Body of pancreas (tissue), 4 donors: Measurements from ENCODE around the gene RIPOR2. TPM values are rescaled to one million over a fixed set of nuclear protein-coding genes. Genes with fewer than 3 reads are reported as not detected.

ENCODE experiments used
- ATAC-seq: fragments of 150-250 bp; one replicate; pipeline ENCODE4 v1.9.1; 2016
- DNase-seq, 4 donors: peaks; one replicate each; pipeline ENCODE4 v3.0.0-alpha.2; 2019
- H3K27ac ChIP-seq, 4 donors: fragments of 200-600 bp; sonication (generic); 1 replicate in 3 of 4; 2 replicates in 1 of 4; pipeline versions ENCODE4 v1.5.1 to v1.6.1; 2016 to 2019; ENCODE audit warnings: mild to moderate bottlenecking in 1 of 4, mixed read lengths in 1 of 4, moderate library complexity in 1 of 4
- H3K27me3 ChIP-seq, 2 donors: fragments of 200-600 bp; sonication (generic); one replicate each; pipeline ENCODE4 v1.6.0; 2016; ENCODE audit warnings: mild to moderate bottlenecking in 1 of 2
- H3K36me3 ChIP-seq, 2 donors: fragments of 200-600 bp; sonication (generic); replicated peaks in 1 of 2; 2 replicates each; pipeline ENCODE4 v1.5.1; 2016; ENCODE audit warnings: low read depth in 2 of 2; ENCODE audit not compliant: insufficient read depth in 1 of 2
- H3K4me1 ChIP-seq: fragments of 200-600 bp; sonication (generic); one replicate; pipeline ENCODE4 v1.6.0; 2016
- H3K4me3 ChIP-seq, 2 donors: fragments of 200-600 bp; sonication (generic); 1 replicate in 1 of 2; 2 replicates in 1 of 2; pipeline ENCODE4 v1.5.1; 2016 to 2019
- H3K9me3 ChIP-seq, 3 donors: fragments of 200-600 bp; sonication (generic); 1 replicate in 2 of 3; 2 replicates in 1 of 3; pipeline ENCODE4 v1.5.1; 2016
- CTCF ChIP-seq, 7 experiments: fragments of 450-650 bp in 4 of 7; fragments of 200-600 bp in 3 of 7; sonication (generic) in 3 of 7; IDR thresholded peaks; one replicate each; pipeline ENCODE4 v1.5.1; 2016 to 2019; ENCODE audit warnings: antibody characterized with exemption in 7 of 7
- POLR2A ChIP-seq, 3 donors: fragments of 450-650 bp; IDR thresholded peaks; one replicate each; pipeline ENCODE4 v1.6.1; 2016; ENCODE audit warnings: antibody characterized with exemption in 3 of 3, mild to moderate bottlenecking in 2 of 3
- WGBS, 2 donors: methylation state at CpG; one replicate each; pipeline ENCODE4 v1.1.5; 2017; 5-methylcytosine and 5-hydroxymethylcytosine counted together
- intact Hi-C: fragments of 100-400 bp; cut with DNase I; formaldehyde crosslinking; loops from one replicate; pipeline ENCODE4 v1.15.1; 2023
- total RNA-seq, 2 donors: library from RNA; depleted of rRNA; stranded (reverse); fragments of >200 nt; gene quantifications; one replicate each; pipeline ENCODE4 v1.1.0, GENCODE V29; 2016

RIPOR2 gene
- total RNA-seq, 2 donors from 2014 or later, result 1.3 to 1.6 TPM

- DNase-seq (no peak), ATAC-seq (no peak)
- Histone ChIP-seq H3K27ac (no peak overlapping the region), H3K4me1 (no peaks in the 10 kb centered on the region), H3K4me3 (no peak overlapping the region), H3K27me3 (no peaks in the 10 kb centered on the region), H3K9me3 (no peaks in the 10 kb centered on the region), H3K36me3 (no peaks in the 10 kb centered on the region)
- TF ChIP-seq POLR2A (IDR thresholded peaks at IDR 0.05), result no peak
- TF ChIP-seq CTCF (IDR thresholded peaks at IDR 0.05), result no peak
- intact Hi-C loops, result no loop called here
- WGBS, 2 donors, result 93 to 94% methylated on average over 4 of the region's 4 CpGs
Measured at GRCh38 chr6:24947636-24948035, 11.9 kb upstream of the RIPOR2 start.

GRCh38 chr6:24945054-24945453, 9.3 kb upstream of the RIPOR2 start:
- Histone ChIP-seq H3K9me3 (no peaks in the 10 kb centered on the region), H3K27me3 (no peaks in the 10 kb centered on the region), H3K36me3 (no peaks in the 10 kb centered on the region), H3K27ac (no peak overlapping the region), H3K4me3 (no peak overlapping the region), H3K4me1 (no peaks in the 10 kb centered on the region)
- intact Hi-C loops, result no loop called here
- no peak for DNase-seq
- TF ChIP-seq CTCF (IDR thresholded peaks at IDR 0.05) (no peak), POLR2A (IDR thresholded peaks at IDR 0.05) (no peak)
- no peak for ATAC-seq

DNA sequence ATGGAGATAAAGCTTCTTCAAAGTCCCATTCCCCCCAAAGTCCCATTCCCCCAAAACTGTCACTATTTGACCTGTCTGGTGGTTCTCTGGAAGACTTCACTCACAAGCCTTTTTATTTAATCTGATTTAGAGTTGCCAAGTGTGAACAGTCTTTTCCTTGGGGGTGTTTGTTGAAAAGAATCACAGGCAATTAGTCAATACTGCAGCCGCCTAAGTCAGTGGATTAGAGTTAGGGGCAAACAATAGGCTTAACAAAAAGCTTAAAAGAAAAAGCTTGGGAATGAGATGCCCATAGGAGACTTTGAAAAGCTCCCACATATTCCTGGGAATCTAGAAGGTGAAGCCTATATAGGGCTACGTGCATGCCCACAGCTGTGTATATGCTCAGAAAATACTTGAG, 8.0 kb upstream of the RIPOR2 start:
- H3K36me3 ChIP-seq, result no peaks in the 10 kb centered on the region
- H3K4me3 ChIP-seq, result no peak overlapping the region
- intact Hi-C loops, result no loop called here
- TF ChIP-seq CTCF (IDR thresholded peaks at IDR 0.05) (no peak), POLR2A (IDR thresholded peaks at IDR 0.05) (no peak)
- H3K9me3 ChIP-seq, result no peaks in the 10 kb centered on the region
- WGBS, 2 donors, result 60 to 80% methylated on average over 2 of the region's 2 CpGs
- no peaks in the 10 kb centered on the region for H3K27me3 ChIP-seq
- ATAC-seq, result no peak
- H3K27ac ChIP-seq, result no peak overlapping the region
- no peaks in the 10 kb centered on the region for H3K4me1 ChIP-seq
- DNase-seq, result no peak

GRCh38 chr6:24940311-24940917, 4.7 kb upstream of the RIPOR2 start:
- no peaks in the 10 kb centered on the region for H3K27me3 ChIP-seq
- DNase-seq (no peak), ATAC-seq (no peak)
- no peaks in the 10 kb centered on the region for H3K36me3 ChIP-seq
- H3K4me3 ChIP-seq, result no peak overlapping the region
- H3K27ac ChIP-seq, result no peak overlapping the region
- intact Hi-C loops, result no loop called here
- H3K9me3 ChIP-seq, result no peaks in the 10 kb centered on the region
- 73 to 80% methylated on average over 9 of the region's 9 CpGs for WGBS, 2 donors
- TF ChIP-seq POLR2A (IDR thresholded peaks at IDR 0.05), result no peak
- TF ChIP-seq CTCF (IDR thresholded peaks at IDR 0.05), result no peak
- H3K4me1 ChIP-seq, result no peaks in the 10 kb centered on the region

GRCh38 chr6:24936641-24937317, 1.0 kb upstream of the RIPOR2 start:
- Histone ChIP-seq H3K4me1 (no peaks in the 10 kb centered on the region), H3K36me3 (no peaks in the 10 kb centered on the region), H3K27me3 (no peaks in the 10 kb centered on the region), H3K4me3 (no peak overlapping the region), H3K9me3 (no peaks in the 10 kb centered on the region), H3K27ac (no peak overlapping the region)
- no peak for TF ChIP-seq POLR2A (IDR thresholded peaks at IDR 0.05)
- TF ChIP-seq CTCF (IDR thresholded peaks at IDR 0.05), result no peak
- ATAC-seq (no peak), DNase-seq (no peak)
- WGBS, 2 donors, result 80 to 87% methylated on average over 5 of the region's 5 CpGs
- intact Hi-C loops, result no loop called here
